PC-3 (cell line): Measurements from ENCODE around the gene VPS37D.

Experiments
- CTCF ChIP-seq: fragments of 300-600 bp; sonication (generic); conservative IDR thresholded peaks from 2 replicates; pipeline ENCODE4 v1.5.1; 2017; ENCODE audit warnings: antibody characterized with exemption, low read depth, mild to moderate bottlenecking, low read length
- EZH2 ChIP-seq: fragments of 300-600 bp; sonication (generic); IDR thresholded peaks from one replicate; pipeline ENCODE4 v1.6.1; 2017; ENCODE audit warnings: antibody characterized with exemption, mild to moderate bottlenecking, low read length; ENCODE audit not compliant: unreplicated experiment
- EZH2phosphoT487 ChIP-seq: fragments of 300-600 bp; sonication (generic); IDR thresholded peaks from 2 replicates; pipeline ENCODE4 v1.6.1; 2018; ENCODE audit warnings: mild to moderate bottlenecking, antibody characterized with exemption, low read length, borderline replicate concordance

- TF ChIP-seq EZH2 (no peak), CTCF (no peak), EZH2phosphoT487 (no peak)
Measured at GRCh38 chr7:73638911-73639310, 28.7 kb upstream of the VPS37D start.
